PC-3 (cell line): ENCODE measurements around the gene CHRM5.

Experiments
- EZH2 ChIP-seq: fragments of 300-600 bp; sonication (generic); IDR thresholded peaks from one replicate; pipeline ENCODE4 v1.6.1; 2017; ENCODE audit warnings: antibody characterized with exemption, mild to moderate bottlenecking, low read length; ENCODE audit not compliant: unreplicated experiment
- TF ChIP-seq, protein P1 (sequence below): fragments of 300-600 bp; sonication (generic); conservative IDR thresholded peaks from 2 replicates; pipeline ENCODE4 v1.5.1; 2017; ENCODE audit warnings: antibody characterized with exemption, low read depth, mild to moderate bottlenecking, low read length

DNA sequence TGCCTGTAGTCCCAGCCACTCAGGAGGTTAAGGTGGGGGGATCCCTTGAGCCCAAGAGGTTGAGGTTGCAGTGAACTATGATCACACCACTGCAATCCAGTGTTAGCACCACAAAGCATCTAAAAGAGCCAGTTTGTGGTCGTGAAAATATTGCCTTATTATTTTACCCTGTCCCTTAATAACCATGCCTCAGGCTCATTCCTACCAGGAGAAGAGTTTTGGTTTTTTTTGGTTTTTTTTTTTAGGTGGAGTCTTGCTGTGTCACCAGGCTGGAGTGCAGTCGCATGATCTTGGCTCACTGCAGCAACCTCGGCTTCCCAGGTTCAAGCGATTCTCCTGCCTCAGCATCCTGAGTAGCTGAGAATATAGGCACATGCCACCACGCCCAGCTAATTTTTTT is 88.6 kb downstream of the CHRM5 start:
- TF ChIP-seq, protein P1, sequence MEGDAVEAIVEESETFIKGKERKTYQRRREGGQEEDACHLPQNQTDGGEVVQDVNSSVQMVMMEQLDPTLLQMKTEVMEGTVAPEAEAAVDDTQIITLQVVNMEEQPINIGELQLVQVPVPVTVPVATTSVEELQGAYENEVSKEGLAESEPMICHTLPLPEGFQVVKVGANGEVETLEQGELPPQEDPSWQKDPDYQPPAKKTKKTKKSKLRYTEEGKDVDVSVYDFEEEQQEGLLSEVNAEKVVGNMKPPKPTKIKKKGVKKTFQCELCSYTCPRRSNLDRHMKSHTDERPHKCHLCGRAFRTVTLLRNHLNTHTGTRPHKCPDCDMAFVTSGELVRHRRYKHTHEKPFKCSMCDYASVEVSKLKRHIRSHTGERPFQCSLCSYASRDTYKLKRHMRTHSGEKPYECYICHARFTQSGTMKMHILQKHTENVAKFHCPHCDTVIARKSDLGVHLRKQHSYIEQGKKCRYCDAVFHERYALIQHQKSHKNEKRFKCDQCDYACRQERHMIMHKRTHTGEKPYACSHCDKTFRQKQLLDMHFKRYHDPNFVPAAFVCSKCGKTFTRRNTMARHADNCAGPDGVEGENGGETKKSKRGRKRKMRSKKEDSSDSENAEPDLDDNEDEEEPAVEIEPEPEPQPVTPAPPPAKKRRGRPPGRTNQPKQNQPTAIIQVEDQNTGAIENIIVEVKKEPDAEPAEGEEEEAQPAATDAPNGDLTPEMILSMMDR = no peak
- TF ChIP-seq EZH2 = no peak
